ENCODE measurements around the gene DOCK2. TPM values are rescaled to one million over a fixed set of nuclear protein-coding genes. Genes with fewer than 3 reads are reported as not detected.

Gene DOCK2
- total and polyA plus RNA-seq, 2 donors (not counting 1 experiment from before 2014, with no cell fraction given) = 1.1 to 8.9 TPM

DNA sequence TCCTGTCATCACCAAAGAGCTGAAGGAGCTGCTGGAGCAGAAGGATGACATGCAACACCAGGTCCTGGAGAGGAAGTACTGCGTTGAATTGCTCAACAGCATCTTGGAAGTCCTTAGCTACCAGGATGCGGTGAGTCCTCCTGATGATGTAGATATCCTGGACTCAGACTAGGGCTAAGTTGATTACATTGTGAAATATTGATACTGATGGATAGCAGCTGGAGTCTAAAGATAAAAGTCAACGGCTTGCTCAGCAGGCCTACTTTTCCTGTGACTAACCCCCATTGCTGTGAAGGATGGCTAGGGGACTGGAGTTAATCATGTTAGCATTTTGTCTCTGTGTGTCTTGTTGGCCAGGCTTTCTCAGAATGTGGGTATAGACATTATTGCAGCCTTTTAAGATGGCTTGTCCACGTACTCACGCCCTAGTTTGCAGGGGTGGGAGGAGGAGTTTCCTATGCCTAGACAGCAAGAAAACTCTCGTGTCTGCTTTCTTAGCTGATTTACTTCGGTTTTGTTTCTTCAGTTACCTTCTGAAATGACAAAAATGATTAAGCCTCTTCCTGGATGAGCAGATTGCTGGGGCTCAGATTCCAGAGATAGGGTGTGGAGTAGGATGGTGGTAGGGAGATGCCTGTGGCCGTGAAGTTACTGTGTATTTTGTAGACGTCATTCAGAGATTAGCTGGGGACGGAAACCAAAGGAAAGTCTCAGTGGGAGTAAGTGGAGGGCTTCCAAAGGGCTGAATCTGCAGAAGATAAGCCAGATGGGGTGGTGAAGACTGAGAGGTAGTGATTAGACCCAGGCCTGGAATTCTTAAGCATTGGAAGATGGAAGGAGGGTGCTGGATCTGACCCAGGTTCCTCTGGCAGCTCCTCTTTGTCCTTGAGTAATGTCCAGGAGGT, 166.3 kb downstream of the DOCK2 start:
- TF ChIP-seq, protein P1, sequence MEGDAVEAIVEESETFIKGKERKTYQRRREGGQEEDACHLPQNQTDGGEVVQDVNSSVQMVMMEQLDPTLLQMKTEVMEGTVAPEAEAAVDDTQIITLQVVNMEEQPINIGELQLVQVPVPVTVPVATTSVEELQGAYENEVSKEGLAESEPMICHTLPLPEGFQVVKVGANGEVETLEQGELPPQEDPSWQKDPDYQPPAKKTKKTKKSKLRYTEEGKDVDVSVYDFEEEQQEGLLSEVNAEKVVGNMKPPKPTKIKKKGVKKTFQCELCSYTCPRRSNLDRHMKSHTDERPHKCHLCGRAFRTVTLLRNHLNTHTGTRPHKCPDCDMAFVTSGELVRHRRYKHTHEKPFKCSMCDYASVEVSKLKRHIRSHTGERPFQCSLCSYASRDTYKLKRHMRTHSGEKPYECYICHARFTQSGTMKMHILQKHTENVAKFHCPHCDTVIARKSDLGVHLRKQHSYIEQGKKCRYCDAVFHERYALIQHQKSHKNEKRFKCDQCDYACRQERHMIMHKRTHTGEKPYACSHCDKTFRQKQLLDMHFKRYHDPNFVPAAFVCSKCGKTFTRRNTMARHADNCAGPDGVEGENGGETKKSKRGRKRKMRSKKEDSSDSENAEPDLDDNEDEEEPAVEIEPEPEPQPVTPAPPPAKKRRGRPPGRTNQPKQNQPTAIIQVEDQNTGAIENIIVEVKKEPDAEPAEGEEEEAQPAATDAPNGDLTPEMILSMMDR (conservative IDR thresholded peaks at IDR 0.05 in 1 of 2, IDR thresholded peaks at IDR 0.05 in 1 of 2; ENCODE audit: low read depth in 1 of 2, low read length in 2 of 2) = no peak
- Histone ChIP-seq H4K20me1 (ENCODE audit: control insufficient read depth, extremely low read depth, insufficient read depth, low read length) (no peaks in the 10 kb centered on the region), H3K27ac (ENCODE audit: insufficient read depth, low read length) (peak overlapping the region; percentile 88), H3K4me1 (ENCODE audit: control insufficient read depth, extremely low read depth, insufficient read depth, low read length) (peaks cover 26% of the 10 kb centered on the region), H3K4me2 (ENCODE audit: extremely low read depth, insufficient read depth, low read length) (peak overlapping the region; percentile 66), H3K9me3 (ENCODE audit: control insufficient read depth, insufficient read depth, low read depth, low read length) (no peaks in the 10 kb centered on the region), H3K4me3 (replicated peaks in 1 of 4; ENCODE audit: control extremely low read depth in 1 of 4, insufficient read depth in 1 of 4, low read depth in 3 of 4, low read length in 4 of 4) (peak overlapping the region in 2 of 4 experiments; percentile 1 to 14), H3K79me2 (ENCODE audit: control insufficient read depth, insufficient read depth, low read length) (no peaks in the 10 kb centered on the region), H3K36me3 (ENCODE audit: control insufficient read depth, insufficient read depth, low read length) (no peaks in the 10 kb centered on the region), H3K9ac (ENCODE audit: insufficient read depth, low read length) (peak overlapping the region; percentile 4), H2AFZ (ENCODE audit: low read length) (no peak overlapping the region), H3K27me3 (ENCODE audit: control insufficient read depth, insufficient read depth, low read length) (no peaks in the 10 kb centered on the region)
- DNase-seq (ENCODE audit: low read depth in 2 of 2) = peak; percentile 99 to 100

- no peaks in the 10 kb centered on the region for H3K36me3 ChIP-seq (ENCODE audit: control insufficient read depth, insufficient read depth, low read length)
- H3K79me2 ChIP-seq (ENCODE audit: control insufficient read depth, insufficient read depth, low read length) = no peaks in the 10 kb centered on the region
- H3K4me2 ChIP-seq (ENCODE audit: extremely low read depth, insufficient read depth, low read length) = no peak overlapping the region
- no peaks in the 10 kb centered on the region for H3K9me3 ChIP-seq (ENCODE audit: control insufficient read depth, insufficient read depth, low read depth, low read length)
- H3K9ac ChIP-seq (ENCODE audit: insufficient read depth, low read length) = no peak overlapping the region
- peak overlapping the region; percentile 88 for H3K27ac ChIP-seq (ENCODE audit: insufficient read depth, low read length)
- TF ChIP-seq, protein P1 (conservative IDR thresholded peaks at IDR 0.05 in 1 of 2, IDR thresholded peaks at IDR 0.05 in 1 of 2; ENCODE audit: low read depth in 1 of 2, low read length in 2 of 2) = no peak
- no peak for TF ChIP-seq EZH2 (IDR thresholded peaks at IDR 0.05; ENCODE audit: low read length, missing control alignments)
- no peak overlapping the region for H2AFZ ChIP-seq (ENCODE audit: low read length)
- no peaks in the 10 kb centered on the region for H3K27me3 ChIP-seq (ENCODE audit: control insufficient read depth, insufficient read depth, low read length)
- no peaks in the 10 kb centered on the region for H4K20me1 ChIP-seq (ENCODE audit: control insufficient read depth, extremely low read depth, insufficient read depth, low read length)
- no peak overlapping the region for H3K4me3 ChIP-seq (replicated peaks in 1 of 4; ENCODE audit: control extremely low read depth in 1 of 4, insufficient read depth in 1 of 4, low read depth in 3 of 4, low read length in 4 of 4)
- peak; percentile 65 to 75 for DNase-seq (ENCODE audit: low read depth in 2 of 2)
- peaks cover 26% of the 10 kb centered on the region for H3K4me1 ChIP-seq (ENCODE audit: control insufficient read depth, extremely low read depth, insufficient read depth, low read length)
These were observed 167.8 kb downstream of the DOCK2 start for GRCh38 chr5:169804861-169805260.

GRCh38 chr5:169805527-169805934, 168.5 kb downstream of the DOCK2 start:
- H3K79me2 ChIP-seq (ENCODE audit: control insufficient read depth, insufficient read depth, low read length) = no peaks in the 10 kb centered on the region
- H3K4me1 ChIP-seq (ENCODE audit: control insufficient read depth, extremely low read depth, insufficient read depth, low read length) = peaks cover 26% of the 10 kb centered on the region
- no peaks in the 10 kb centered on the region for H4K20me1 ChIP-seq (ENCODE audit: control insufficient read depth, extremely low read depth, insufficient read depth, low read length)
- peak in 1 of 2 donors; percentile 79 for DNase-seq (ENCODE audit: low read depth in 2 of 2)
- no peak for TF ChIP-seq EZH2 (IDR thresholded peaks at IDR 0.05; ENCODE audit: low read length, missing control alignments)
- TF ChIP-seq, protein P1 (conservative IDR thresholded peaks at IDR 0.05 in 1 of 2, IDR thresholded peaks at IDR 0.05 in 1 of 2; ENCODE audit: low read depth in 1 of 2, low read length in 2 of 2) = no peak
- no peak overlapping the region for H3K4me3 ChIP-seq (replicated peaks in 1 of 4; ENCODE audit: control extremely low read depth in 1 of 4, insufficient read depth in 1 of 4, low read depth in 3 of 4, low read length in 4 of 4)
- H3K27me3 ChIP-seq (ENCODE audit: control insufficient read depth, insufficient read depth, low read length) = no peaks in the 10 kb centered on the region
- no peak overlapping the region for H3K4me2 ChIP-seq (ENCODE audit: extremely low read depth, insufficient read depth, low read length)
- no peak overlapping the region for H2AFZ ChIP-seq (ENCODE audit: low read length)
- H3K27ac ChIP-seq (ENCODE audit: insufficient read depth, low read length) = peak overlapping the region; percentile 88
- H3K9ac ChIP-seq (ENCODE audit: insufficient read depth, low read length) = no peak overlapping the region
- no peaks in the 10 kb centered on the region for H3K36me3 ChIP-seq (ENCODE audit: control insufficient read depth, insufficient read depth, low read length)
- H3K9me3 ChIP-seq (ENCODE audit: control insufficient read depth, insufficient read depth, low read depth, low read length) = no peaks in the 10 kb centered on the region

Measured in fibroblast of lung (primary cell).